ENCODE measurements around the gene TFR2.
"Not testable (repeated sequence)": the region's sequence is repeated elsewhere in the genome, so short reads cannot be mapped to it uniquely, and the experiment has no call there.

Gene TFR2

DNA sequence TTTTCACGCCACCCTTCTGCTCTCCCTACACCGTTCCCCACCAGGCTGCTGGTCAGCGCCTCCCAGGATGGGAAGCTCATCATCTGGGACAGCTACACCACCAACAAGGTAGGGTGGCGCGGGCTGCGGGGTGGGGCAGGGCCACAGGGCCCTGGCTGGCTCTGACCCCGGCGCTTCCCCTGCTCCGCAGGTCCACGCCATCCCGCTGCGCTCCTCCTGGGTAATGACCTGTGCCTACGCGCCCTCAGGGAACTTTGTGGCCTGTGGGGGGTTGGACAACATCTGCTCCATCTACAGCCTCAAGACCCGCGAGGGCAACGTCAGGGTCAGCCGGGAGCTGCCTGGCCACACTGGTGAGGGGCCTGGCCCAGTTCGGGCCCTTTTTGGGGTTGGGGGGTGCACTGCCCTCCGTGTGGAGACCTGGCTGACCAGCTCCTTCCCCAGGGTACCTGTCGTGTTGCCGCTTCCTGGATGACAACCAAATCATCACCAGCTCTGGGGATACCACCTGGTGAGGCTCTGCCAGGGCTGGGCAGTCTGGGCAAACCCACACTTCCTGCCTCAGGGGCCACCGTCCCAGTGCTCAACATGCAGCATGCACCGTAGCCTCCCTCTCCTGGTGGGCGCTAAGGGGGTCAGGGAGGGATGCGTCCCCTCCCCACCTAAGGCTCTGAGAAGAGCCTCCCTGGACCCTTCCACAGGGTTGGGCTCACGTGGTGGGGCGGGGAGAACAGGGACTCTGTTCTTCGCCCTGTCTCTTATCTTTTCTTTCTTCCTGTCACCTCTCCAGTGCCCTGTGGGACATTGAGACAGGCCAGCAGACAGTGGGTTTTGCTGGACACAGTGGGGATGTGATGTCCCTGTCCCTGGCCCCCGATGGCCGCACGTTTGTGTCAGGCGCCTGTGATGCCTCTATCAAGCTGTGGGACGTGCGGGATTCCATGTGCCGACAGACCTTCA lies 36.2 kb upstream of the TFR2 start:
- no peak for DNase-seq

DNA sequence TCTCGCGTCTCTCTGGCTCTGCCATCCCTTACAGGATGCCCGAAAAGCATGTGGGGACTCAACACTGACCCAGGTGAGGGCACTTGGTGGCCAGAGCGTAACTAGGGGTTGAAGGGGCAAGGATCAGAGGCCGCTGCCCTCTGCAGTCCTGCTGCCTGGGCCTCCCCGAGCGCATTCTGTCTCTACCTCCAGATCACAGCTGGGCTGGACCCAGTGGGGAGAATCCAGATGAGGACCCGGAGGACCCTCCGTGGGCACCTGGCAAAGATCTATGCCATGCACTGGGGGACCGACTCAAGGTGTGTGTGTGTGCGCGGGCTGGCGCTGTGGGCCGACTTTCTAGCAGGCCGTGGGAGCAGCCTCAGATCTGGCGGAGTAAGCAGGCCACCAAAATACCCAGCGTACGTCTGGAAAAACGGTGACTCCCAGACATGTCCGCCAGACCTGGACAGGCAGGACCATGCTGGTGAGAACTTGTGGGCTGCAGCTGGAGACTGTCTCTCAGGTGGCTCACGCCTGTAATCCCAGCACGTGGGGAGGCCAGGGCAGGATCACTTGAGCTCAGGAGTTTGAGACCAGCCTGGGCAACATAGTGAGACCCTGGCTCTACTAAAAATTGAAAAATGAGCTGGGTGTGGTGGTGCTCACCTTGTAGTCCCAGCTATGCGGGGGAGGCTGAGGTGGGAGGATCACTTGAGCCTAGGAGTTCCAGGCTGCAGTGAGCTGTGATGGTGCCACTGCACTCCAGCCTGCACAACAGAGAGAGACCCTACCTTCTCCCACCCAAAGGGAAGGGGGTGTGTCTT lies 35.4 kb upstream of the TFR2 start:
- DNase-seq = no peak

- peak; percentile 60 for DNase-seq
These were observed 34.4 kb upstream of the TFR2 start for GRCh38 chr7:100675581-100676350.

DNA sequence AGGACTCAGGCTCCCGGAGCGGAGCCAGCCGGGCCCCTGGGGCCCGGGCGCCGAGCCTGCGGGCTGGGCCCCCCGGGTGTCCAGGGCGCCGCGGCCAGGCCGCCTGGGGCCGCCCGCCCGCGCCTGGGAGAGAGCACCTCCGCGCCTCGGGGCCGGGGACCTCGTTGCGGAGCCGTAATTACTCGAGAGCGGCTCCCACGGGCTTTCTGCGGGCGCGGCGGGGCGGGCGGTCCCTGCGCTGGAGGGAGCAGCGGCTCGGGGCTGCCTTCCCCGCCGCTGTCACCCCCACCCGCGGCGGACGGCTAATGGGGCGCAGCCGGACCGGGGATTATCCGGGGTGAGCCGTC lies 33.7 kb upstream of the TFR2 start:
- DNase-seq = no peak

DNA sequence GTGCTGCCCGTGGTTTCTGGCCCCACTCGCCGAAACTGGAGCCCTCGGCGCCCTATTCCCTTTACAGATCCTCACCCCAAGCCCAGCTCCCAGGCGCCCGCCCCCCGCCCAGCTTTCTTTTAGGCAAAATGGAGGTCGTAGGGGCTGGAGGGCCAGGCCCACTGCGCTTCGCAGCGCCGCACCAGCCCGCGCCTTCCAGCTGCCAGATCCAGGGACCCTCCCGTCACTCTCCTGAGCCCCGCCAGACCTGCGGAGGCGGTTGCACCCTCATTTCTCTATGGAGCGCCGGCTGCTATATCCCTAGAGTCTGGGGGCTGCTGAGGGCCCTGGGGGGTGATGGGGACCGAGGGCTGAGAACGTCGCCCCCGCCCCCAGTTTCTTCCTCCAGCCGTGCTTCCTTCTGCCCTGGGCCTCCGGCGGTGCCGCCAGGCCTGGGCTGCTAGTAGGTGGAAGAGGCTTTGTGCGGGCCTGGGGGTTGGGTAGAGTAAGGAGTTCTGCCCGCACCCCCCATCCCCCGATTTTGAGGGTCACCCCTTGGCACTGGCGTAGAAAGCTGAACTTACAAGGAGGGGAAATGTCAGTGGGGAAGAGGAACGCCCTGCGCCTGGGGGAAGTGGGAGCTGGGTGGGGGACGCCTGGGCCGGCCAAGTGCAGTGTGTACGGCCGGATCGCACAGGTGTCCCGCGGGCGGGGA lies 33.2 kb upstream of the TFR2 start:
- no peak for DNase-seq

- DNase-seq = no peak
These were observed 32.6 kb upstream of the TFR2 start for GRCh38 chr7:100673942-100674410.

DNA sequence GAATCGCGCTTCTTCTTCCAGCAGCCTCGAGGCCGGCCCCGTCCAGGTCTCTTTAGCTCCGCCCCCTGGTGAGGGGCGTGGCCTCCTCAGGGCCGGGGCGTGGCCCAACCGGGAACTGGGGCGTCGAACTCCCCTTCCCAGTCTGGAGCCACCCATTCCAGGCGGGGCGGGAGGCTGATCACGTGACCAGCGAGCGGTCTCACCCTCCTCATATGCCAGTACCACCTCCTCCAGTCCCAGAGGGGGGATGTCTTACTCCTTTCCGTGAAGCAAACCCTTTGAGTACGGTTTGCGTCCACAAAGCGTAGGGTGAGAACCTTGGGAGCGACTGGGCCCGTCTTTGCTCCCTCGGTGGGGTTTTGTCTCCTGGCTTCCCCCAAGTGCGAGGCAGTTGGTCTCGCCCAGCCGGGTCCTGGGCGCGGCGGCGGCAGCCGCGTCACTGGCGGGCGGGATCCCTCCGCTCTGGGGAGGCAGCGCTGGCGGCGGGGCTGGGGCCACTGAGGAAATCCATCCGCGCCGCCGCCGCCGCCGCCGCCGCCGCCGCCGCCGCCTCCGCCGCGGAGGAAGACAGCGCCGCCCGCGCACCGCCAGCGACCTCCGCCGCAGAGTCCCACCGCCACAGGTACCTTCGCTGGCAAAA lies 32.1 kb upstream of the TFR2 start, which contains the start of gene GNB2:
GNB2 (plus strand) TSS at position 439 of the 640 bp plus-strand sequence. CDS start 2,526 bp downstream, outside the sequence.
- DNase-seq = peak; percentile 91

GRCh38 chr7:100671353-100672327 lies 30.3 kb upstream of the TFR2 start:
- DNase-seq = no peak

DNA sequence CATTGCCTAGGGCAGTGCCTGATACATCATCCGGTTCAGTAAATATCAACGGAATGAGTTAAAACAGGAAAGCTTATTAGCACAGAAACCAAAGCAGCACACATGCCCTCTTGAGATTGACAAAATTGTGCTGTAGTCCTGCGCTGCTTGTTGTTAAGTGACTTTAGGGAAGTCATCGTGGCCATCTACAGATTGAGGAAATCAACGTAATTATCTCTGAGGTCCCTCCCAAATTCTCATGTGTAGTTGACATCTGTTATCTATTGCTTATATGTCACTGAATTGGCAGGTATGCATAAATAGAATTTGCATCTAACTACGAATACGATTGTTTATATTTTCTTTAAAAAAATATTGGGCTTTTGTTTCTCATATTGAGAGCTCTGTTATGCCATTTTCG lies 28.7 kb upstream of the TFR2 start:
- DNase-seq = no peak

DNA sequence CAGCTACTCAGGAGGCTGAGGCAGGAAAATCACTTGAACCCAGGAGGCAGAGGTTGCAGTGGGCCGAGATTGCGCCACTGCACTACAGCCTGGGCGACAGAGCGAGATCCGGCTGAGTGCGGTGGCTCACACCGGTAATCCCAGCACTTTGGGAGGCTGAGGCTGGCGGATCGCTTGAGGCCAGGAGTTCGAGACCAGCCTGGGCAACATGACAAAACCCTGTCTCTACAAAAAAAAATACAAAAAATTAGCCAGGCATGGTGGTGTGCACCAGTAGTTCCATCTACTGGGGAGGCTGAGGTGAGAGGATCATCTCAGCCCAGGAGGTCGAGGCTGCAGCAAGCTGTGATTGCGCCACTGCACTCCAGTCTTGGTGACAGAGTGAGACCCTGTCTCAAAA lies 27.8 kb upstream of the TFR2 start:
- DNase-seq = not testable (repeated sequence)

GRCh38 chr7:100668069-100668449 lies 26.7 kb upstream of the TFR2 start:
- no peak for DNase-seq

DNA sequence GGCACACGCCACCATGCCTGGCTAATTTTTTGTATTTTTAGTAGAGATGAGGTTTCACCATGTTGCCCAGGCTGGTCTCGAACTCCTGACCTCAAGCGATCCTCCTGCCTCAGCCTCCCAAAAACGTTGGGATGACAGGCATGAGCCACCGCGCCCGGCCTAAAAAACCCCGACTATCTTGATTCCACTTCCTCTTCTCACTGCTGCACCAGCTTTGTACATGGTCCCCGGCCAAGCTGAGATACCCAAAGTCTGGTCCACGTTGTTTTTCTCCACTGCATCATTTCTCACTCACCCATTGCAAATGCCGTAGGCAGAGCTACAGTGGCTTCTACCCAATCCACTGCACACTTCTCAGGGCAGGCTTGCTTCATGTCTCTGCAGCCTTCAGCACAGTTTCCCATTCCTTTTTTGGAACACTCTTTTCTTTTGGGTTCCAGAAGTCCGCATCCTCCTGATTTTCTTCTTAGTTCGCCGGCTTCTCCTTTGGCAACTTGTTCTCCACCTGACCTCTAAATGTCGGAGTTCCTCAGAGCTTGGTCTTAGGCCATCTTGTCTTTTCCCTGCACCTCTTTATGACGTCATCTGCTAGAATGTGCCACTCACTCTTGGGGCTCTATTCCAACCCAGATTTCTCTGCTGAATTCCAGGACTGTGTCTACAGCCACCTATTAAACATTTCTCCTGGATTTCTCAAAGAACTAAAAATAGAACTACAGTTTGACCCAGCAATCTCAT lies 26.1 kb upstream of the TFR2 start:
- no peak for DNase-seq

GRCh38 chr7:100665168-100665726 lies 23.9 kb upstream of the TFR2 start:
- DNase-seq = no peak

DNA sequence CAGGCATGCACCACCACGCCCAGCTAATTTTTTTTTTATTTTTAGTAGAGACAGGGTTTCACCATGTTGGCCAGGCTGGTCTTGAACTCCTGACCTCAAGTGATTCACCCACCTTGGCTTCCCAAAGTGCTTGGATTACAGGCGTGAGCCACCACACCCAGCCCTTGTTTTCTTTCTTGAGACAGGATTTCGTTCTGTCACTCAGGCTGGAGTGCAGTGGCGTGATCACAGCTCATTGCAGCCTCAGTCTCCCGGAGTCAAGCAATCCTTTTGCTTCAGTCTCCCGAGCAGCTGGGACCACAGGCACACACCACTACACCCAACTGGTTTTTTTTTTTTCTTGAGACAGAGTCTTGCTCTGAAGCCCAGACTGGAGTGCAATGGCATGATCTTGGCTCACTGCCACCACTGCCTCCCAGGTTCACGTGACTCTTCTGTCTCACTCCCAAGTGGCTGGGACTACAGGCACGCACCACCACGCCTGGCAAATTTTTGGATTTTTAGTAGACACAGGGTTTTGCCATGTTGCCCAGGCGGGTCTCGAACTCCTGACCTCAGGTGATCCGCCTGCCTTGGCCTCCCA lies 20.9 kb upstream of the TFR2 start:
- DNase-seq = not testable (repeated sequence)

- DNase-seq = no peak
These were observed 14.7 kb upstream of the TFR2 start, which contains the start of gene ACTL6B for GRCh38 chr7:100655908-100656674. ACTL6B (minus strand) TSS chr7:100656448; CDS start chr7:100656354, 94 bp downstream.

DNA sequence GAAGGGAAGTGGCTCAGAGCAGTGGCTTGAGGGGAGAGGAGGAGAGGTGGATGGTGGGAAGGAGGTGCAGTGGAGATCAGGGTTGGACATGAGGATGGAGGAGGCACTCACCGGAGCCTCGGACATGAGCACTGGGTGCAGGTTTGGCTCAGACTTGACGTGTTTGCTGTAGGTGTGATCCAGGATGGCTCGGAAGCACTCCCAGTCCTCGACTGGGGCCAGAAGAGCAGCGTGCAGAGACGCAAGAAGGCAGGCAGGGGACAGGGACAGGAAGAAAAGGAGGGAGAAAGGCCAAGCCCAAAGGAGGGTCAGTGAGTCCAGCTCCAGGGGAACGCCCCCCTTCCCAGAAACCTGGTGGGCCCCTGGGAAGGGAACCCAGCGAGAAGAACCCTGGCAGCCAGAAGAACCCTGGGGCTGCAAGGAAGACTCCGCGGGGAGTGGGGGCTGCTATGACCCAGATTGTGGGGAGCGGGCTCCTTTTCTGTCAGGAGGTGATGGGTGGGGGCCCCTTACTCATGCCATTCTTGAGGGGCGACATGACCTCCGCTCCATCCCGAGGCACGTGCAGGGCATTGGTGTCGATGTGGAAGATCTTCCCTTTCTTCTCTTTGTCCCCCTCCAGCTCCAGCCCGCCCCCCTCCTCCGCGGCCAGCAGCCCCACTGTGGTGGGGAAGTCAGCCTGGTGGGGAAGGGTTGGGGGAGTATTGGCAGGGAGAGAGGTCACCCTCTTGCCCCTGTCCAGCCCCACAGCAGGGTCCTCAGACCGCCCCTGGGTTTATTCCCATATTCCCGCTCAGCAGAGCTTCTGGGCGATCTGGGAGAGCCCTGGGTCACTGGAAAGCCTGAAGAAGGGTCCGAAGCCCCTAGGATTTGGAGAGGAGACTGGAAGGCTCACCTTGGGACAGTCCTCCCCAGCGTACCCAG lies 13.8 kb upstream of the TFR2 start:
- DNase-seq = no peak
